K562 (cell line): ENCODE results near the gene SPSB1. TPM values are rescaled to one million over a fixed set of nuclear protein-coding genes. Genes with fewer than 3 reads are reported as not detected.

Source experiments
- ATAC-seq: fragments of 200-7000 bp; cut with Tn5 transposase; 3 replicates; pipeline ENCODE4 v1.9.1; 2020; ENCODE audit warnings: moderate library complexity
- BruUV-seq: library from RNA; stranded (reverse); fragments of 400-500 nt; replicated peaks from 2 replicates; lab custom pipeline; 2021; lab: Mats Ljungman, UMichigan
- CTCF ChIA-PET: fragments of 300-600 bp; formaldehyde crosslinking; extraction: SDS; loops from one replicate; lab custom pipeline; 2021; ENCODE audit warnings: low intra/inter-chr PET ratio; lab: Yijun Ruan, JAX
- POLR2A ChIA-PET: fragments of 300-600, 350-650 bp; sonication (Branson Sonifier 250); formaldehyde crosslinking; extraction: SDS; loops from one replicate; lab custom pipeline; 2021; ENCODE audit warnings: antibody characterized with exemption, inconsistent platforms; lab: Yijun Ruan, JAX
- DNase-seq, 4 experiments: peaks; one replicate each; pipeline versions ENCODE4 v3.0.0 to v3.0.0-alpha.2; 2011 to 2018; ENCODE audit warnings: low spot score in 3 of 4, mixed read lengths in 3 of 4; ENCODE audit errors: extremely low read depth in 1 of 4
- FAIRE-seq: peaks from 2 replicates; lab custom pipeline; 2011; peaks lifted over from hg19 to GRCh38; lab: Jason Lieb, UNC
- H2AFZ ChIP-seq: 2 replicates; pipeline ENCODE4 v1.6.0; 2011; ENCODE audit warnings: low read depth, low read length, control low read depth, inconsistent platforms
- H3K27ac ChIP-seq: fragments of 200-600 bp; 3 replicates; pipeline ENCODE4 v1.8.0; 2011; ENCODE audit warnings: low read depth, mild to moderate bottlenecking, control low read depth, inconsistent platforms, low read length, moderate library complexity, mixed read lengths; ENCODE audit errors: extremely low read depth
- H3K27me3 ChIP-seq, 2 experiments: fragments of 300-600 bp in 1 of 2; 2 replicates in 1 of 2; 3 replicates in 1 of 2; pipeline versions ENCODE4 v1.6.0 to v1.8.0; 2011; ENCODE audit warnings: inconsistent platforms in 2 of 2, low read length in 2 of 2, mild to moderate bottlenecking in 1 of 2, mixed read lengths in 1 of 2, moderate library complexity in 1 of 2; ENCODE audit not compliant: control insufficient read depth in 2 of 2, insufficient read depth in 2 of 2
- H3K36me3 ChIP-seq: fragments of 300-600 bp; 3 replicates; pipeline ENCODE4 v1.8.0; 2011; ENCODE audit warnings: mild to moderate bottlenecking, low read length, inconsistent platforms; ENCODE audit not compliant: control insufficient read depth, insufficient read depth
- H3K4me1 ChIP-seq, 2 experiments: fragments of 200-600 bp in 1 of 2; replicated peaks in 1 of 2; 2 replicates in 1 of 2; 3 replicates in 1 of 2; pipeline versions ENCODE4 v1.5.1 to v1.8.0; 2011; ENCODE audit warnings: inconsistent platforms in 2 of 2, low read length in 2 of 2, mild to moderate bottlenecking in 1 of 2, mixed read lengths in 1 of 2, moderate library complexity in 1 of 2; ENCODE audit not compliant: control insufficient read depth in 2 of 2, insufficient read depth in 2 of 2
- H3K4me2 ChIP-seq: 2 replicates; pipeline ENCODE4 v1.6.1; 2011; ENCODE audit warnings: low read length, control low read depth, inconsistent platforms, mixed read lengths; ENCODE audit not compliant: insufficient read depth
- H3K4me3 ChIP-seq: fragments of 200-600 bp; sonication (generic), shearing (Covaris generic); 2 replicates; pipeline ENCODE4 v1.5.1; 2016; ENCODE audit warnings: control low read depth, inconsistent platforms
- H3K79me2 ChIP-seq: fragments of 200-600 bp; 3 replicates; pipeline ENCODE4 v1.8.0; 2011; ENCODE audit warnings: low read length, inconsistent platforms; ENCODE audit not compliant: control insufficient read depth, insufficient read depth
- H3K9ac ChIP-seq, 2 experiments: 2 replicates each; pipeline versions ENCODE4 v1.6.0 to v1.6.1; 2011; ENCODE audit warnings: low read depth in 2 of 2, low read length in 2 of 2, control low read depth in 1 of 2, inconsistent platforms in 1 of 2, mild to moderate bottlenecking in 1 of 2, mixed read lengths in 1 of 2; ENCODE audit not compliant: insufficient read depth in 1 of 2
- H3K9me1 ChIP-seq: one replicate; pipeline ENCODE4 v1.6.0; 2011; ENCODE audit warnings: inconsistent platforms, mild to moderate bottlenecking, low read length, moderate library complexity; ENCODE audit not compliant: control insufficient read depth, insufficient read depth
- H3K9me3 ChIP-seq: replicated peaks from 2 replicates; pipeline ENCODE4 v1.5.1; 2011; ENCODE audit warnings: low read depth, low read length, inconsistent platforms; ENCODE audit not compliant: control insufficient read depth, insufficient read depth
- H4K20me1 ChIP-seq: replicated peaks from 2 replicates; pipeline ENCODE4 v1.6.1; 2011; ENCODE audit warnings: low read length, inconsistent platforms, mixed read lengths; ENCODE audit not compliant: control insufficient read depth, insufficient read depth
- CBX1 ChIP-seq: sonication (generic); IDR thresholded peaks from 2 replicates; pipeline ENCODE4 v1.6.1; 2016; ENCODE audit warnings: antibody characterized with exemption, low read depth, mild to moderate bottlenecking
- CC2D1A ChIP-seq: fragments of 450-650 bp; IDR thresholded peaks from 2 replicates; pipeline ENCODE4 v1.6.1; 2017; ENCODE audit warnings: mild to moderate bottlenecking
- CXXC5 ChIP-seq: fragments of 250-450 bp; sonication (Bioruptor Pico); IDR thresholded peaks from 2 replicates; pipeline ENCODE4 v1.8.0; 2022; ENCODE audit warnings: inconsistent platforms, mild to moderate bottlenecking, moderate library complexity
- FOXA3 ChIP-seq, 2 experiments: fragments of 450-650 bp in 1 of 2; sonication (generic) in 1 of 2; formaldehyde crosslinking; IDR thresholded peaks in 1 of 2; conservative IDR thresholded peaks in 1 of 2; 2 replicates each; pipeline versions ENCODE4 v1.4.0 to v1.8.0; 2020 to 2022; ENCODE audit warnings: mild to moderate bottlenecking in 2 of 2, missing genetic modification reagents in 1 of 2
- FOXM1 ChIP-seq, 2 experiments: fragments of 450-650 bp in 1 of 2; sonication (generic) in 1 of 2; formaldehyde crosslinking in 1 of 2; IDR thresholded peaks; 2 replicates each; pipeline versions ENCODE4 v1.6.1 to v1.9.0; 2017 to 2022; ENCODE audit warnings: low read depth in 2 of 2, mild to moderate bottlenecking in 2 of 2, missing genetic modification reagents in 1 of 2, moderate library complexity in 1 of 2
- HMGXB4 ChIP-seq: sonication (generic); formaldehyde crosslinking; IDR thresholded peaks from 2 replicates; pipeline ENCODE4 v1.8.1; 2023; ENCODE audit warnings: mild to moderate bottlenecking, missing genetic modification reagents
- MCM5 ChIP-seq: fragments of 450-650 bp; IDR thresholded peaks from 2 replicates; pipeline ENCODE4 v1.6.1; 2016; ENCODE audit warnings: low read depth
- MEIS2 ChIP-seq: fragments of 450-650 bp; IDR thresholded peaks from 2 replicates; pipeline ENCODE4 v1.6.1; 2014; ENCODE audit warnings: mild to moderate bottlenecking; ENCODE audit not compliant: partially characterized antibody
- NFE2 ChIP-seq: IDR thresholded peaks from 2 replicates; pipeline ENCODE4 v1.6.1; 2014; ENCODE audit warnings: antibody characterized with exemption, low read depth
- RBM22 ChIP-seq: fragments of 200-400 bp; formaldehyde crosslinking; IDR thresholded peaks from 2 replicates; pipeline ENCODE4 v1.6.1; 2018; ENCODE audit warnings: low read length, low read depth; ENCODE audit not compliant: poor library complexity, severe bottlenecking
- TCF3 ChIP-seq: sonication (generic); formaldehyde crosslinking; IDR thresholded peaks from 2 replicates; pipeline ENCODE4 v1.4.0; 2020; ENCODE audit warnings: mild to moderate bottlenecking, missing genetic modification reagents
- TEAD4 ChIP-seq, 2 experiments: sonication (generic) in 1 of 2; formaldehyde crosslinking in 1 of 2; IDR thresholded peaks; 2 replicates each; pipeline versions ENCODE4 v1.6.1 to v1.8.0; 2012 to 2022; ENCODE audit warnings: borderline replicate concordance in 1 of 2, inconsistent platforms in 1 of 2, low read length in 1 of 2, mild to moderate bottlenecking in 1 of 2, missing genetic modification reagents in 1 of 2
- TFE3 ChIP-seq: fragments of 450-650 bp; formaldehyde crosslinking; IDR thresholded peaks from 2 replicates; pipeline ENCODE4 v1.4.0; 2020; ENCODE audit warnings: mild to moderate bottlenecking, mixed read lengths
- ZNF175 ChIP-seq: fragments of 200-800 bp; sonication (Bioruptor generic); IDR thresholded peaks from 2 replicates; pipeline ENCODE4 v1.6.1; 2016; ENCODE audit warnings: low read depth, mild to moderate bottlenecking, missing genetic modification characterization, missing compliant biosample characterization
- WGBS: fragments of 100-300 bp; shearing (Covaris generic); methylation state at CpG from one replicate; pipeline ENCODE4 v1.1.6; 2016; ENCODE audit warnings: low coverage, mixed read lengths; ENCODE audit not compliant: insufficient coverage; ENCODE audit errors: missing lambda C conversion rate; 5-methylcytosine and 5-hydroxymethylcytosine counted together
- in situ Hi-C: fragments of 300-500 bp; cut with MboI; formaldehyde crosslinking; loops from 4 replicates; pipeline ENCODE4 v1.15.0; 2018; ENCODE audit warnings: inconsistent platforms, mixed read lengths
- intact Hi-C: fragments of 100-400 bp; cut with micrococcal nuclease; formaldehyde crosslinking; loops from 2 replicates; pipeline ENCODE4 v1.14.2; 2022
- polyA plus RNA-seq, 8 experiments: library from polyadenylated mRNA; depleted of rRNA in 4 of 8; stranded (reverse) in 5 of 8; unstranded in 3 of 8; fragments of >200 nt; fragmentation: Nextera tagmentation in 2 of 8; fragmentation: Illumina TruSeq in 1 of 8; extraction: Ambion mirVana in 2 of 8; extraction: Trizol in 1 of 8; gene quantifications; 2 replicates each; pipeline versions ENCODE4 v1.2.1 to v1.2.3, GENCODE V29; 2011 to 2014; ENCODE audit warnings: inconsistent platforms in 1 of 8, missing spikeins in 1 of 8
- total RNA-seq, 7 experiments: library from RNA; depleted of rRNA in 6 of 7; stranded (reverse); fragments of >200 nt in 6 of 7; fragmentation: Illumina TruSeq in 2 of 7; extraction: Trizol in 2 of 7; gene quantifications; 2 replicates each; pipeline versions ENCODE4 v1.2.1 to v1.2.3, GENCODE V29; 2011 to 2021; ENCODE audit warnings: low replicate concordance in 1 of 7

Gene SPSB1
- total and polyA plus RNA-seq, 9 of the 15 experiments (the other 6 are each of a cell fraction or from before 2014, with no cell fraction given) = 0.06 to 0.35 (median 0.14) TPM; not detected in 6

GRCh38 chr1:9289090-9289534 lies 3.6 kb upstream of the SPSB1 start:
- ChIA-PET POLR2A (interaction anchor here (0.7 to 1.6 kb wide), 4 partner anchors 12 to 166 kb away, joined by 3 to 4 read pairs (median 3); no protein-coding TSS in a partner anchor), CTCF (interaction anchor here (0.6 to 6.2 kb wide), 9 partner anchors 22 to 284 kb away, joined by 3 to 90 read pairs (median 6); no protein-coding TSS in a partner anchor)
- H3K27ac ChIP-seq = no peak overlapping the region
- FAIRE-seq (peak; percentile 91), DNase-seq (peak; percentile 57 to 82 (median 68)), ATAC-seq (peak; percentile 33; the same call in 2 of the 3 replicates)
- no TSS peak for BruUV-seq
- in situ Hi-C loops (loop anchor here (5.0 to 10.0 kb wide), 2 partner anchors 166 to 203 kb away; no protein-coding TSS in a partner anchor), intact Hi-C loops (loop anchor here (1.0 to 10.0 kb wide), 4 partner anchors 22 to 296 kb away; partner anchors contain the start of gene TMEM201)
- H3K4me2 ChIP-seq = no peak overlapping the region
- H4K20me1 ChIP-seq = 0 out of 2 replicates have a peak, but pooled peaks cover 5% of the 10 kb centered on the region
- H2AFZ ChIP-seq = no peak overlapping the region
- peaks cover 13 to 22% of the 10 kb centered on the region in 2 experiments for H3K27me3 ChIP-seq
- H3K4me1 ChIP-seq = peaks cover 3 to 20% of the 10 kb centered on the region in 2 experiments; a peak in 3 of 5 replicates
- WGBS = 9% methylated on average over 6 of the region's 6 CpGs
- H3K4me3 ChIP-seq = no peak overlapping the region
- no peaks in the 10 kb centered on the region for H3K79me2 ChIP-seq
- H3K9me1 ChIP-seq = no peaks in the 10 kb centered on the region
- no peak overlapping the region for H3K9ac ChIP-seq
- peaks cover 8% of the 10 kb centered on the region; the same call in 1 of the 2 replicates for H3K9me3 ChIP-seq
- no peaks in the 10 kb centered on the region for H3K36me3 ChIP-seq
- TF ChIP-seq NFE2 (peak; percentile 62), TFE3 (CRISPR knock-in tag) (no peak), CBX1 (0 out of 2 replicates have a peak, but pooled peaks have one; percentile 29), RBM22 (no peak), CC2D1A (peak; percentile 75; the same call in 1 of the 2 replicates), TCF3 (CRISPR knock-in tag) (no peak), MCM5 (no peak), HMGXB4 (no peak), FOXA3 (CRISPR knock-in tag; conservative IDR thresholded peaks at IDR 0.05 in 1 of 2, IDR thresholded peaks at IDR 0.05 in 1 of 2) (no peak), CXXC5 (CRISPR knock-in tag) (no peak), FOXM1 (IDR thresholded peaks at IDR 0.05; ENCODE audit: low read depth) (no peak), FOXM1 (CRISPR knock-in tag; IDR thresholded peaks at IDR 0.05; ENCODE audit: low read depth) (no peak), TEAD4 (IDR thresholded peaks at IDR 0.05; ENCODE audit: low read length) (0 out of 2 replicates have a peak, but pooled peaks have one; percentile 36), TEAD4 (CRISPR knock-in tag; IDR thresholded peaks at IDR 0.05; ENCODE audit: borderline replicate concordance) (no peak), MEIS2 (peak; percentile 85), ZNF175 (CRISPR knock-in tag) (no peak)
